ENCODE data around the gene SLF2.

DNA sequence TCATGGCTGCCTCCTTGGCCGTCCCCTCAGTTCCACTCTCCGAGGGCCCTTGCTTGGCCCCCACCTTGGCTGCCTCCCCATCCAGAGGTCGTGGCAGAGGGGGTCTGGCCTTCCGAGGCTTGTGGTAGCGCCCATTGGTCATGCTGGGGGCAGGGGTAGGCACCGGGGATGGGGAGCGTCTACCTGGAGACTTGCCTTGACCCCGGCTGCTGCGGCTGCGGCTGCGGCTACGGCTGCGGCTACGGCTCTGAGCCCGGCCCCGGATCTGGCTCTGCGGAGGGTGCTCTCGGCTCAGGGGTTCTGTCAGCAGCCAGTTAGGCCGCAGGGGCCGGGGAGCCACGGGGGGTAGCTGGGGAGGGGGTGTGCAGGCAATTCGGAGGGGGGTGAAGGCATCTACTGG is 97.6 kb downstream of the SLF2 start:
- no peak for TF ChIP-seq CTCF (IDR thresholded peaks at IDR 0.05; ENCODE audit: low read depth, low read length, missing input control)
- TF ChIP-seq, protein P1, sequence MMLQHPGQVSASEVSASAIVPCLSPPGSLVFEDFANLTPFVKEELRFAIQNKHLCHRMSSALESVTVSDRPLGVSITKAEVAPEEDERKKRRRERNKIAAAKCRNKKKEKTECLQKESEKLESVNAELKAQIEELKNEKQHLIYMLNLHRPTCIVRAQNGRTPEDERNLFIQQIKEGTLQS (IDR thresholded peaks at IDR 0.05) = no peak
- TF ChIP-seq TAF1 (conservative IDR thresholded peaks at IDR 0.05) = no peak
- TF ChIP-seq YY1 (IDR thresholded peaks at IDR 0.05) = no peak

All from liver (tissue), 3 donors.